NT2/D1 (cell line): Measurements from ENCODE around the gene MRGPRX4.

Experiments used
- SUZ12 ChIP-seq: IDR thresholded peaks from 2 replicates; pipeline ENCODE4 v1.6.1; 2011; ENCODE audit not compliant: insufficient read length, insufficient read depth; ENCODE audit errors: extremely low read depth
- YY1 ChIP-seq: IDR thresholded peaks from 2 replicates; pipeline ENCODE4 v1.6.1; 2011; ENCODE audit not compliant: insufficient read length, insufficient read depth
- ZNF274 ChIP-seq: IDR thresholded peaks from 2 replicates; pipeline ENCODE4 v1.6.1; 2011; ENCODE audit warnings: mild to moderate bottlenecking, low read depth, low read length

GRCh38 chr11:18145837-18146236 is 26.8 kb upstream of the MRGPRX4 start:
- no peak for TF ChIP-seq YY1
- no peak for TF ChIP-seq SUZ12
- no peak for TF ChIP-seq ZNF274
